Fibroblast of the aortic adventitia (primary cell): ENCODE measurements around the gene FARP1. TPM values are rescaled to one million over a fixed set of nuclear protein-coding genes. Genes with fewer than 3 reads are reported as not detected.

Experiments
- DNase-seq: peaks from one replicate; pipeline ENCODE4 v3.0.0-alpha.2; 2010; ENCODE audit warnings: low read depth
- H3K4me3 ChIP-seq: 2 replicates; pipeline ENCODE4 v1.5.1; 2011; ENCODE audit warnings: low read depth, mild to moderate bottlenecking, control low read depth, low read length, moderate library complexity
- CTCF ChIP-seq: IDR thresholded peaks from 2 replicates; pipeline ENCODE4 v1.5.1; 2011; ENCODE audit warnings: mild to moderate bottlenecking, low read length, control low read depth, inconsistent platforms; ENCODE audit not compliant: insufficient read depth
- total RNA-seq: library from RNA; depleted of rRNA; stranded (reverse); fragments of >200 nt; gene quantifications from 2 replicates; pipeline ENCODE4 v1.2.3, GENCODE V29; 2012; ENCODE audit warnings: low replicate concordance

FARP1 gene
- total RNA-seq, 1 donor: 16.2 TPM

- TF ChIP-seq CTCF: no peak
- no peak overlapping the region for H3K4me3 ChIP-seq
- no peak for DNase-seq
These were observed 191.8 kb downstream of the FARP1 start for GRCh38 chr13:98334620-98335205.

- no peak for TF ChIP-seq CTCF
- H3K4me3 ChIP-seq: no peak overlapping the region
- no peak for DNase-seq
These were observed 192.8 kb downstream of the FARP1 start for GRCh38 chr13:98335721-98336120.

- H3K4me3 ChIP-seq: no peak overlapping the region
- DNase-seq: no peak
- no peak for TF ChIP-seq CTCF
These were observed 195.4 kb downstream of the FARP1 start for GRCh38 chr13:98338310-98338709.

GRCh38 chr13:98339684-98340425, 197.0 kb downstream of the FARP1 start:
- no peak overlapping the region for H3K4me3 ChIP-seq
- no peak for DNase-seq
- TF ChIP-seq CTCF: no peak

- DNase-seq: no peak
- no peak overlapping the region for H3K4me3 ChIP-seq
- no peak for TF ChIP-seq CTCF
These were observed 200.1 kb downstream of the FARP1 start for GRCh38 chr13:98342953-98343352.

GRCh38 chr13:98343461-98343860, 200.6 kb downstream of the FARP1 start:
- no peak for TF ChIP-seq CTCF
- H3K4me3 ChIP-seq: no peak overlapping the region
- no peak for DNase-seq

GRCh38 chr13:98344392-98344791, 201.5 kb downstream of the FARP1 start:
- TF ChIP-seq CTCF: no peak
- no peak for DNase-seq
- no peak overlapping the region for H3K4me3 ChIP-seq
